Islet precursor cell (in vitro differentiated cells): ENCODE data around the gene RPP25L.
A peak's percentile ranks its signal among the peaks of the same experiment; 100 is the strongest.

Experiments used
- DNase-seq: peaks from one replicate; pipeline ENCODE4 v3.0.0-alpha.2; 2018

Gene RPP25L

GRCh38 chr9:34637356-34638137 is 25.6 kb upstream of the RPP25L start, which contains the start of gene SIGMAR1:
SIGMAR1 (minus strand) TSS chr9:34637787; CDS start chr9:34637697, 90 bp downstream.
- DNase-seq: peak; percentile 96

- DNase-seq: no peak
These were observed 25.0 kb upstream of the RPP25L start for GRCh38 chr9:34636791-34637355.

- DNase-seq: no peak
These were observed 23.7 kb upstream of the RPP25L start for GRCh38 chr9:34635556-34635955.

GRCh38 chr9:34634551-34635248 is 22.8 kb upstream of the RPP25L start:
- DNase-seq: no peak

GRCh38 chr9:34633851-34634550 is 22.1 kb upstream of the RPP25L start:
- DNase-seq: peak; percentile 85

- DNase-seq: no peak
These were observed 21.3 kb upstream of the RPP25L start for GRCh38 chr9:34633166-34633565.

- DNase-seq: no peak
These were observed 18.7 kb upstream of the RPP25L start for GRCh38 chr9:34630402-34631154.

- no peak for DNase-seq
These were observed 17.6 kb upstream of the RPP25L start for GRCh38 chr9:34629491-34629808.

GRCh38 chr9:34628656-34629490 is 17.0 kb upstream of the RPP25L start, which contains the start of gene ARID3C:
ARID3C (minus strand) TSS chr9:34629066; CDS start chr9:34628014, 1,052 bp downstream.
- peak; percentile 75 for DNase-seq

- DNase-seq: no peak
These were observed 16.1 kb upstream of the RPP25L start for GRCh38 chr9:34627716-34628655.

- DNase-seq: no peak
These were observed 13.2 kb upstream of the RPP25L start for GRCh38 chr9:34625186-34625486.

- DNase-seq: no peak
These were observed 12.7 kb upstream of the RPP25L start for GRCh38 chr9:34624475-34625185.

GRCh38 chr9:34623374-34624235 is 11.7 kb upstream of the RPP25L start:
- DNase-seq: no peak

GRCh38 chr9:34620061-34620994 is 8.4 kb upstream of the RPP25L start, which contains the start of gene DCTN3:
DCTN3 (minus strand) TSS chr9:34620495; CDS start chr9:34620464, 31 bp downstream.
- peak; percentile 96 for DNase-seq

GRCh38 chr9:34615132-34615531 is 3.2 kb upstream of the RPP25L start:
- DNase-seq: no peak

- peak; percentile 78 for DNase-seq
These were observed 992 bp upstream of the RPP25L start for GRCh38 chr9:34612788-34613390.

- no peak for DNase-seq
These were observed 566 bp downstream of the RPP25L start for GRCh38 chr9:34611251-34611810.
